PC-9 (cell line): ENCODE data around the gene ODC1.

ENCODE experiments used
- EZH2 ChIP-seq: fragments of 200-600 bp; sonication (generic); IDR thresholded peaks from 2 replicates; pipeline ENCODE4 v1.8.0; 2017; ENCODE audit warnings: antibody characterized with exemption, low read depth
- TF ChIP-seq, protein P1 (sequence below): fragments of 200-600 bp; sonication (generic); conservative IDR thresholded peaks from 2 replicates; pipeline ENCODE4 v1.6.1; 2017; ENCODE audit warnings: mixed run types, antibody characterized with exemption, mild to moderate bottlenecking, moderate library complexity

- TF ChIP-seq, protein P1, sequence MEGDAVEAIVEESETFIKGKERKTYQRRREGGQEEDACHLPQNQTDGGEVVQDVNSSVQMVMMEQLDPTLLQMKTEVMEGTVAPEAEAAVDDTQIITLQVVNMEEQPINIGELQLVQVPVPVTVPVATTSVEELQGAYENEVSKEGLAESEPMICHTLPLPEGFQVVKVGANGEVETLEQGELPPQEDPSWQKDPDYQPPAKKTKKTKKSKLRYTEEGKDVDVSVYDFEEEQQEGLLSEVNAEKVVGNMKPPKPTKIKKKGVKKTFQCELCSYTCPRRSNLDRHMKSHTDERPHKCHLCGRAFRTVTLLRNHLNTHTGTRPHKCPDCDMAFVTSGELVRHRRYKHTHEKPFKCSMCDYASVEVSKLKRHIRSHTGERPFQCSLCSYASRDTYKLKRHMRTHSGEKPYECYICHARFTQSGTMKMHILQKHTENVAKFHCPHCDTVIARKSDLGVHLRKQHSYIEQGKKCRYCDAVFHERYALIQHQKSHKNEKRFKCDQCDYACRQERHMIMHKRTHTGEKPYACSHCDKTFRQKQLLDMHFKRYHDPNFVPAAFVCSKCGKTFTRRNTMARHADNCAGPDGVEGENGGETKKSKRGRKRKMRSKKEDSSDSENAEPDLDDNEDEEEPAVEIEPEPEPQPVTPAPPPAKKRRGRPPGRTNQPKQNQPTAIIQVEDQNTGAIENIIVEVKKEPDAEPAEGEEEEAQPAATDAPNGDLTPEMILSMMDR: no peak
- TF ChIP-seq EZH2: no peak
Measured at GRCh38 chr2:10482913-10483312, 34.8 kb upstream of the ODC1 start.
